ES-I3 (cell line): ENCODE measurements around the gene CBLL2.
"Not testable (repeated sequence)": the region's sequence is repeated elsewhere in the genome, so short reads cannot be mapped to it uniquely, and the experiment has no call there.

Experiments used
- H3K36me3 ChIP-seq: 2 replicates; pipeline ENCODE4 v1.6.1; 2013; ENCODE audit warnings: mild to moderate bottlenecking, low read length, control low read depth, moderate library complexity; ENCODE audit not compliant: insufficient read depth
- H3K4me1 ChIP-seq: 2 replicates; pipeline ENCODE4 v1.6.1; 2013; ENCODE audit warnings: mild to moderate bottlenecking, control low read depth, low read length; ENCODE audit not compliant: insufficient read depth
- H3K9ac ChIP-seq: 2 replicates; pipeline ENCODE4 v1.6.1; 2013; ENCODE audit warnings: low read depth, mild to moderate bottlenecking, low read length, moderate library complexity
- H3K9me3 ChIP-seq: 2 replicates; pipeline ENCODE4 v1.6.1; 2013; ENCODE audit warnings: mild to moderate bottlenecking, low read length, moderate library complexity; ENCODE audit not compliant: control insufficient read depth, insufficient read depth

Gene CBLL2

GRCh38 chrX:22272613-22273012, at the start of gene CBLL2:
CBLL2 (plus strand) TSS chrX:22272913; CDS start chrX:22272992, 79 bp downstream.
- Histone ChIP-seq H3K4me1 (no peaks in the 10 kb centered on the region), H3K9ac (no peak within 1 kb of the TSS)

DNA sequence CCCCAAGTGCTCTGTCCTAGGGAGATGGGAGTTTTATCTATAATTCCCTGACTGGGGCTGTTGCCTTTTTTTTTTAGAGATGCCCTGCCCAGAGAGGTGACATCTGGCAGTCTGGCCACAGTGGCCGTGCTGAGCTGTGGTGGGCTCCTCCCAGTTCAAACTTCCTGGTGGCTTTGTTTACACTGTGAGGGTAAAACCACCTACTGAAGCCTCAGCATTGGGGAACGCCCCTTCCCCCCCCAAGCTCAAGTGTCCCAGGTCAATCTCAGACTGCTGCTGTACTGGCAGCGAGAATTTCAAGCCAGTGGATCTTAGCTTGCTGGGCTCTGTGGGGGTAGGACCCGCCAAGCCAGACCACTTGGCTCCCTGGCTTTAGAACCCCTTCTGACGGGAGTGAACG, 38.3 kb upstream of the CBLL2 start:
- Histone ChIP-seq H3K9ac (no peak overlapping the region), H3K9me3 (no peaks in the 10 kb centered on the region), H3K36me3 (no peaks in the 10 kb centered on the region), H3K4me1 (no peaks in the 10 kb centered on the region)

More at GRCh38 chrX:22272613-22273012, at the start of gene CBLL2:
- Histone ChIP-seq H3K36me3 (no peaks in the 10 kb centered on the region), H3K9me3 (no peaks in the 10 kb centered on the region)

DNA sequence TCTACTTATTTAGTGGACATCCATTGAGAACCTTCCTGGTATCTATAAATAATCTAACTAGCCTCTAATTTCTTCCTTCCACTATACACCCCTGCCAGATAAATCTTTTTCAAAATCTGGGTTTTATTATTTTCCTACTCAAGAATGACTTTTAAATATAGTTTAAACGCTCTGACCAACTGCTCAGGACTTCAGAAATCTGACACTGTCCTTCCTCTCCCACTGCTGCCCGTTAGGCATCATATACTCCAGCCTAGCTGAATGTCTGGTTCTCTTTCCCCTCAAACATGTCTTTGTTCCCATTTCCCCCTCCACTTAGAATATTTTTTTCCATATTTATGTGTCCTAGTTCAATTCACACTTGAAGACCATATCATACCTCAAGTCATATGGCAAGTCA, 35.2 kb upstream of the CBLL2 start:
- Histone ChIP-seq H3K9me3 (no peaks in the 10 kb centered on the region), H3K36me3 (no peaks in the 10 kb centered on the region), H3K4me1 (no peaks in the 10 kb centered on the region), H3K9ac (no peak overlapping the region)

DNA sequence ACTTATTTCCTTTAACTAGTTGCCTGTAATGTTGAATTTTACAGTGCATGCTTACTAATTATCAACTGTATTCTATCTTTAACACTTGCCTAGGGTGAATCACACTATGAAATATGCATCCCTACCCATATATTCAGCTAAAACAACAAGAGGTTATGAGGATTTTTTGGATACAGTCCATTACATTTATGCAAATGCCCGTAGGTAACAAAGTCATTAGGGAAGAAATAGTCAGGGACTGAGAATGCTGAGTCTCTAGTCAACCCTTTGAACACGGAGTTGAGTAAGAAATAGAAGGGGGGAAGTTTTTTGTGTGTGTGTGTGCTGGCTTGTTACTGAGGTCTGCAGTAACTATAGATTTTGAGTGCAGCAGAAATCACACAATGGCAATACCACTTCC, 26.1 kb upstream of the CBLL2 start:
- H3K36me3 ChIP-seq: no peaks in the 10 kb centered on the region; the same call in 1 of the 2 replicates
- H3K9ac ChIP-seq: no peak overlapping the region
- H3K9me3 ChIP-seq: no peaks in the 10 kb centered on the region
- H3K4me1 ChIP-seq: no peaks in the 10 kb centered on the region; the same call in 1 of the 2 replicates

DNA sequence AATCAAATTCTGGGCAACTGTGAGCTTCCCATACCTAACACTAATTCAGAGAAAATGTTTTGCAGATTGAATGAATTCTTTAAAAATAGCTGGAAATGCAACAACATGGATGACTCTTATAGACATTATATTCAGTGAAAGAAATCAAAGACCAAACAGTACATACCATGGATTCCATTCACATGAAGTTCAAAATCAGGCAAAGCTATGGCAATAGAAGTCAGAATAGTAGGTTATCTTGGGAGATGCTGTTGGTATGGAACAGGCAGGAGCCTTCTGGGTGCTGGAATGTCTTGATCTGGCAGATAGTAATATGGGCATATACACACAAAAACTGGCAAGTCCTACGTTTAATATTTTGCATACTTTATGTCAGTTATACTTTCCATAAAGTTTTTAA, 25.5 kb upstream of the CBLL2 start:
- Histone ChIP-seq H3K9ac (no peak overlapping the region), H3K9me3 (no peaks in the 10 kb centered on the region), H3K36me3 (no peaks in the 10 kb centered on the region; the same call in 1 of the 2 replicates), H3K4me1 (no peaks in the 10 kb centered on the region; the same call in 1 of the 2 replicates)

DNA sequence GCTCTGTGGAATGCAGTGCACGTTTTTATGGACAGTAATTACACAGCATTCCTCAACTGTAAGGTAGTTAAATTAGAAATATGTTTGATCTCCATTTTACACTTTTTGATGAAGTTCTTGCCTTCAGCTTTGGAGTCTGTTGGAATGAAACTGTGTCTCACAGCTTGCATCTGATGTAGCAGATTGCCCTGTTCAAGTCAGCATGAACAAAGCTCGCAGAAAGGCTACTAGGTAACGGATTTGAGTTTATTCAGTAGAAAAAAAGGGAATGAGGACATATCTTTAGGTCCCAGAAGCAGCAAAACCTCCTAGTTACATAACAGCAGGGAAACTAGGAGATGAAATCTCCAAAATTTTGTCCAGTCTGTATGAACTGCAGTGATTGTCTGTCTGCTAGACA, 24.3 kb upstream of the CBLL2 start:
- H3K4me1 ChIP-seq: no peaks in the 10 kb centered on the region; the same call in 1 of the 2 replicates
- H3K9ac ChIP-seq: no peak overlapping the region
- no peaks in the 10 kb centered on the region for H3K9me3 ChIP-seq
- no peaks in the 10 kb centered on the region; the same call in 1 of the 2 replicates for H3K36me3 ChIP-seq

GRCh38 chrX:22249371-22249770, 23.3 kb upstream of the CBLL2 start:
- Histone ChIP-seq H3K4me1 (no peaks in the 10 kb centered on the region; the same call in 1 of the 2 replicates), H3K36me3 (no peaks in the 10 kb centered on the region; the same call in 1 of the 2 replicates), H3K9me3 (no peaks in the 10 kb centered on the region), H3K9ac (no peak overlapping the region)

GRCh38 chrX:22268706-22269105, 4.0 kb upstream of the CBLL2 start:
- Histone ChIP-seq H3K9me3 (no peaks in the 10 kb centered on the region), H3K36me3 (no peaks in the 10 kb centered on the region), H3K4me1 (no peaks in the 10 kb centered on the region), H3K9ac (no peak overlapping the region)

- Histone ChIP-seq H3K4me1 (no peaks in the 10 kb centered on the region), H3K36me3 (no peaks in the 10 kb centered on the region), H3K9me3 (no peaks in the 10 kb centered on the region), H3K9ac (no peak overlapping the region)
Measured at GRCh38 chrX:22273714-22274317, 1.1 kb downstream of the CBLL2 start.

DNA sequence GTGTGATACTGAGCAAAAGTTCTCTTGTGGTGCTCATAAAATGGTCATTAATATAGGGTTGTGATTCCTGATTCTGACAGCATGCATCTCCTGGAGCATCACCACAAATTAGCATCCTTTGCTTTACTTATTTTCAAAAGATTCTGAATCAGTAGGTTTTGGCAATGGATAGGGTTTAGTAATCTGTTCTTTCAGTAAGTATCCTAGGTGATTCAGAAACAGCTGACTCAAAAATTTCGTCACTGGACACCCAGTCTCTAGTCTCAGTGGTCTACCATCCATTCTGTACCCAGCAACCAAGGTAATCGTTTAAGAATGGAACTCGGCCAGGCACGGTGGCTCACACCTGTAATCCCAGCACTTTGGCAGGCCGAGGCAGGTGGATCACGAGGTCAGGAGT, 4.1 kb downstream of the CBLL2 start:
- Histone ChIP-seq H3K4me1 (no peaks in the 10 kb centered on the region), H3K9me3 (no peaks in the 10 kb centered on the region)

DNA sequence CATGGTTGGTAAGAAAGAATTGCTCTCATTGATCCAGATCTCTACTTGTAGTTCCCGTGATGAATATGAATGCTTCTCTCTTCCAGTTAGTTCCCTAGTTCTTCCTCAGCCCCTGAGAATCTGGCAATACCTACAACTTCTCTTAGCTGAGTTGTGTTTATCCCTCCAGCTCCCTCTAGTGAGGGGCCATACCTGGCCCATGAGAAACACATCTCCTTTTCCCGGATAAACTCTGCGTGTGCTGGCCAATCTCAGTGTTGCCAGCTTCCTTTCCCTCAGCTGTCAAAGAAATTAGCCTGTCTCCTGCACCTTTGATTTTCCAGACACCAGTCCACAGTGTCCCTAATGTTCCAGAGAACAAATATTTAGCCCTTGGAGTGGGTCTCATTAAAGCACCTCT, 5.7 kb downstream of the CBLL2 start:
- no peaks in the 10 kb centered on the region for H3K9me3 ChIP-seq
- peaks cover 2% of the 10 kb centered on the region; the same call in 1 of the 2 replicates for H3K36me3 ChIP-seq
- H3K4me1 ChIP-seq: no peaks in the 10 kb centered on the region
- no peak overlapping the region for H3K9ac ChIP-seq

More for the DNA sequence above, 4.1 kb downstream of the CBLL2 start:
- Histone ChIP-seq H3K36me3 (no peaks in the 10 kb centered on the region), H3K9ac (no peak overlapping the region)

GRCh38 chrX:22289209-22289608, 16.5 kb downstream of the CBLL2 start:
- H3K9me3 ChIP-seq, H3K36me3 ChIP-seq, H3K4me1 ChIP-seq, H3K9ac ChIP-seq: not testable (repeated sequence)

DNA sequence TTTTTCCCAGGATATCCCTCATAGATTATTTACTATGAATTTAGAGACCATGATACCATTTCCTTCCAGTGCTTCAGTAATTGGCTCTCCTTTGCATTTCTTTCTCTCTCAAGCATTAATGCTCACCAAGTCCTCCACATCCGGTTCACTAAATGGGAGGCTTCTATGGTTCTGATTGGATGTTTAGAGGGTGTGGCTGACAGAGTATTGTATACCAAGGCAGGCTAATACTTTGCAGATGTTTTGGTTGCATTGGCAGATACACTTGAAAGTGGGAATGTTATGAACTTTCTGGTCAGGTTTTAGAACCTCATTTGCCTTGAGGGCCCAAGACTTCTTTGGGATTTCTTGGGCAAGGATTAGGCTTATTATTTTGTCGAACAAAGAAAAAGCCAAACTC, 24.2 kb downstream of the CBLL2 start:
- Histone ChIP-seq H3K36me3 (no peaks in the 10 kb centered on the region), H3K9ac (no peak overlapping the region), H3K9me3 (no peaks in the 10 kb centered on the region)

GRCh38 chrX:22300130-22300529, 27.4 kb downstream of the CBLL2 start:
- Histone ChIP-seq H3K9me3 (no peaks in the 10 kb centered on the region), H3K9ac (no peak overlapping the region), H3K4me1 (peaks cover 6% of the 10 kb centered on the region; the same call in 1 of the 2 replicates), H3K36me3 (no peaks in the 10 kb centered on the region)

More for the DNA sequence above, 24.2 kb downstream of the CBLL2 start:
- peaks cover 6% of the 10 kb centered on the region; the same call in 1 of the 2 replicates for H3K4me1 ChIP-seq

DNA sequence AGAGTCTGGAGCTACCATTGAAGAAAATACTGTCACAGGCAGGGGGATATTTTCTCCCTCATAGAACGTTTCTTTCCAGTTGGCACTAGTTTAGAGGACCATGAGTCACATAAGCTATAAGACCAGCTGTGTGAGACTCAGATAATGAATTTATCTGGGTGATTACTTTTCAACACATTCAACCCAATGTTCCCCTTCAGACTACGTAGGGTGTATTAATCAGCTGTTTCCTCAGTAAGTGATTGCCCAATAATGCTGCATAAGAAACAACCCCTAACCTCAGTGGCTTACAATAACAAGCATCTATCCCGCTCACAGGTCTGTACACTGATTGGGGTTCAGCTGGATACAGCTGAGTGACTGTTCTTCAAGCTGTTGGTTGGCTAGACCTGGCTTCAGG, 38.1 kb downstream of the CBLL2 start:
- H3K4me1 ChIP-seq: peaks cover 22% of the 10 kb centered on the region
- no peaks in the 10 kb centered on the region for H3K36me3 ChIP-seq
- no peaks in the 10 kb centered on the region for H3K9me3 ChIP-seq
- H3K9ac ChIP-seq: no peak overlapping the region
